HepG2 (cell line): ENCODE measurements around the gene FIGLA. TPM values are rescaled to one million over a fixed set of nuclear protein-coding genes. Genes with fewer than 3 reads are reported as not detected.

ENCODE experiments used
- ATF6 ChIP-seq: sonication (generic); formaldehyde crosslinking; conservative IDR thresholded peaks from 2 replicates; pipeline ENCODE4 v1.4.0; 2020; ENCODE audit warnings: missing genetic modification reagents
- FOXM1 ChIP-seq: sonication (generic); formaldehyde crosslinking; IDR thresholded peaks from 2 replicates; pipeline ENCODE4 v1.5.0; 2020; ENCODE audit warnings: missing genetic modification reagents
- HCFC1 ChIP-seq: fragments of 150-350 bp; IDR thresholded peaks from 2 replicates; pipeline ENCODE4 v1.6.1; 2014; ENCODE audit warnings: low read depth, low read length
- SNRNP70 ChIP-seq: fragments of 200-400 bp; formaldehyde crosslinking; IDR thresholded peaks from 2 replicates; pipeline ENCODE4 v1.6.1; 2017; ENCODE audit warnings: mild to moderate bottlenecking, low read depth, low read length, moderate library complexity
- STAT6 ChIP-seq: sonication (generic); formaldehyde crosslinking; IDR thresholded peaks from 2 replicates; pipeline ENCODE4 v1.4.0; 2020; ENCODE audit warnings: missing genetic modification reagents, mild to moderate bottlenecking, borderline replicate concordance
- ZHX2 ChIP-seq, 2 experiments: sonication (generic) in 1 of 2; formaldehyde crosslinking in 1 of 2; IDR thresholded peaks; 2 replicates each; pipeline versions ENCODE4 v1.6.1 to v1.9.0; 2014 to 2022; ENCODE audit warnings: antibody characterized with exemption in 1 of 2, borderline replicate concordance in 1 of 2, inconsistent platforms in 1 of 2, low read depth in 1 of 2, missing genetic modification reagents in 1 of 2
- ZNF33B ChIP-seq: sonication (generic); formaldehyde crosslinking; IDR thresholded peaks from 2 replicates; pipeline ENCODE4 v1.5.1; 2020; ENCODE audit warnings: mild to moderate bottlenecking, missing genetic modification reagents
- ZNF550 ChIP-seq: sonication (generic); formaldehyde crosslinking; IDR thresholded peaks from 2 replicates; pipeline ENCODE4 v1.4.0; 2020; ENCODE audit warnings: mild to moderate bottlenecking, missing genetic modification reagents, borderline replicate concordance
- ZNF576 ChIP-seq: sonication (generic); formaldehyde crosslinking; IDR thresholded peaks from 2 replicates; pipeline ENCODE4 v1.4.0; 2020; ENCODE audit warnings: mild to moderate bottlenecking, missing genetic modification reagents
- ZNF598 ChIP-seq: sonication (generic); formaldehyde crosslinking; IDR thresholded peaks from 2 replicates; pipeline ENCODE4 v1.5.1; 2020; ENCODE audit warnings: mild to moderate bottlenecking, missing genetic modification reagents, borderline replicate concordance
- ZNF788 ChIP-seq: sonication (generic); formaldehyde crosslinking; IDR thresholded peaks from 2 replicates; pipeline ENCODE4 v1.5.0; 2020; ENCODE audit warnings: mild to moderate bottlenecking, missing genetic modification reagents, borderline replicate concordance
- polyA plus RNA-seq, 8 experiments: library from polyadenylated mRNA; depleted of rRNA in 3 of 8; stranded (reverse) in 7 of 8; unstranded in 1 of 8; fragments of >200 nt; fragmentation: Illumina TruSeq in 4 of 8; extraction: Trizol in 4 of 8; gene quantifications; 2 replicates each; pipeline versions ENCODE4 v1.2.1 to v1.2.3, GENCODE V29; 2011 to 2016; ENCODE audit warnings: low read depth in 4 of 8, missing spikeins in 1 of 8, mixed read lengths in 1 of 8; ENCODE audit not compliant: insufficient read depth in 1 of 8
- total RNA-seq, 5 experiments: library from RNA; depleted of rRNA; stranded (reverse); fragments of >200 nt; fragmentation: Illumina TruSeq; extraction: Trizol; gene quantifications; 2 replicates each; pipeline ENCODE4 v1.2.3, GENCODE V29; 2016; ENCODE audit warnings: low read depth in 1 of 5
- TF ChIP-seq, protein P1 (sequence below): sonication (generic); formaldehyde crosslinking; IDR thresholded peaks from 2 replicates; pipeline ENCODE4 v1.4.0; 2020; ENCODE audit warnings: missing genetic modification reagents
- TF ChIP-seq, protein P2 (sequence below): IDR thresholded peaks from 2 replicates; pipeline ENCODE4 v1.6.1; 2016; ENCODE audit warnings: mild to moderate bottlenecking

FIGLA gene
- total and polyA plus RNA-seq, 2 of the 13 experiments (the other 11 are each of a cell fraction or from before 2014, with no cell fraction given): not detected

GRCh38 chr2:70807102-70807827, 16.8 kb upstream of the FIGLA start (continued):
- TF ChIP-seq ZHX2 (IDR thresholded peaks at IDR 0.05; ENCODE audit: low read depth): no peak
- TF ChIP-seq ZHX2 (CRISPR knock-in tag; IDR thresholded peaks at IDR 0.05; ENCODE audit: borderline replicate concordance): no peak
- peak; percentile 12; the same call in 1 of the 2 replicates for TF ChIP-seq STAT6
- no peak for TF ChIP-seq ATF6 (CRISPR knock-in tag)
- no peak for TF ChIP-seq FOXM1 (CRISPR knock-in tag)
- TF ChIP-seq, protein P1, sequence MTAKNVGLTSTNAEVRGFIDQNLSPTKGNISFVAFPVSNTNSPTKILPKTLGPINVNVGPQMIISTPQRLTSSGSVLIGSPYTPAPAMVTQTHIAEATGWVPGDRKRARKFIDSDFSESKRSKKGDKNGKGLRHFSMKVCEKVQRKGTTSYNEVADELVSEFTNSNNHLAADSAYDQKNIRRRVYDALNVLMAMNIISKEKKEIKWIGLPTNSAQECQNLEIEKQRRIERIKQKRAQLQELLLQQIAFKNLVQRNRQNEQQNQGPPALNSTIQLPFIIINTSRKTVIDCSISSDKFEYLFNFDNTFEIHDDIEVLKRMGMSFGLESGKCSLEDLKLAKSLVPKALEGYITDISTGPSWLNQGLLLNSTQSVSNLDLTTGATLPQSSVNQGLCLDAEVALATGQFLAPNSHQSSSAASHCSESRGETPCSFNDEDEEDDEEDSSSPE (CRISPR knock-in tag): no peak
- TF ChIP-seq ZNF788: peak; percentile 83; the same call in 1 of the 2 replicates
- no peak for TF ChIP-seq ZNF550 (CRISPR knock-in tag)
- TF ChIP-seq ZNF576 (CRISPR knock-in tag): no peak
- TF ChIP-seq, protein P2, sequence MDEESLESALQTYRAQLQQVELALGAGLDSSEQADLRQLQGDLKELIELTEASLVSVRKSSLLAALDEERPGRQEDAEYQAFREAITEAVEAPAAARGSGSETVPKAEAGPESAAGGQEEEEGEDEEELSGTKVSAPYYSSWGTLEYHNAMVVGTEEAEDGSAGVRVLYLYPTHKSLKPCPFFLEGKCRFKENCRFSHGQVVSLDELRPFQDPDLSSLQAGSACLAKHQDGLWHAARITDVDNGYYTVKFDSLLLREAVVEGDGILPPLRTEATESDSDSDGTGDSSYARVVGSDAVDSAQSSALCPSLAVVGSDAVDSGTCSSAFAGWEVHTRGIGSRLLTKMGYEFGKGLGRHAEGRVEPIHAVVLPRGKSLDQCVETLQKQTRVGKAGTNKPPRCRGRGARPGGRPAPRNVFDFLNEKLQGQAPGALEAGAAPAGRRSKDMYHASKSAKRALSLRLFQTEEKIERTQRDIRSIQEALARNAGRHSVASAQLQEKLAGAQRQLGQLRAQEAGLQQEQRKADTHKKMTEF (CRISPR knock-in tag): peak; percentile 91
- no peak for TF ChIP-seq ZNF598 (CRISPR knock-in tag)
- no peak for TF ChIP-seq HCFC1
- TF ChIP-seq ZNF33B (CRISPR knock-in tag): no peak
- TF ChIP-seq SNRNP70: no peak
